Astrocyte (in vitro differentiated cells and primary cell): ENCODE measurements around the gene ZCWPW2.

Experiments
- CTCF ChIP-seq: IDR thresholded peaks from 2 replicates; pipeline ENCODE4 v1.5.1; 2011; ENCODE audit warnings: low read depth, mild to moderate bottlenecking, inconsistent platforms, low read length, moderate library complexity; ENCODE audit not compliant: insufficient read depth
- EZH2 ChIP-seq: IDR thresholded peaks from 2 replicates; pipeline ENCODE4 v1.6.1; 2012; ENCODE audit warnings: mild to moderate bottlenecking, low read length, inconsistent platforms; ENCODE audit not compliant: insufficient read depth

GRCh38 chr3:28553175-28553574 is 204.7 kb downstream of the ZCWPW2 start:
- TF ChIP-seq CTCF (no peak), EZH2 (no peak)
